ENCODE data around the gene UBAC2.

The UBAC2 gene

DNA sequence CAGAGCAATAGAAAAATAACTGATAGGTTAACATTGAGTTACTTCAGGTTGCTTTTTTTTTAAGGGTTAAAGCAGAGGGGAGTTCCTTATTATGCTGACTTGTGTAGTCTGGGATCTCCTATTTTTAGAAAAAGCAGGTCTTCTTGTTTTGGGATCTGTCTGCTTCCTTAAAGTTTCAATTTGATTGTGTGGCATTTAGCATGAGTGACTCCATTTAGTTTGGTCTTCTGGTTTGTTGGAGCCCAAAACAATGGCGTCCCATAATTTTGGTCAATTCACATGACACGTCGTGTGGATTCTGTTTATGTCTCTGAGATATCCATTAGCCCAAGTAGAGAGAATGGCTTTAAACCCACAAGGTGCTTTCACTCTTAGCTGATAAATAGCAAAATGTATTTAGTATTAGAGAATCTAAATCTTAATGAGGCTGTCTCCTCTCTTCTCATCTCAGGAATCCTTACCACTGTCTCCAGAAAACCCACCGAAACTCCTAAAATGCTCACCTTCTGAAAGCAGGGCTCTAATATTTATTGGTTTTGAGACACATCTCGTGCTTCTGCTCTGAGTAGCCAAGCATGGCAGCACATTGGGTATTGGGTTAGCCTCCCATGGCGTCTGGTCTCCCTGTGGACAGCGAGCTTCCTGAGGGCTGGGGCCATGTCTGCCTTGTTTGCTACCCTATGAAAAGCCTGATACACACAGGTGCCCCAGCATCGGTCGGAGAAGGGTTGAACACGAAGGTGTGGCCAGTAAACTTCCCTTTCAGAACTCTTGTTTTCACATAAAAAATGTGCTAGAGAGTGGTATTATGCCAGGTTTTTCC lies 173.7 kb downstream of the UBAC2 start:
- no peak overlapping the region for H3K4me3 ChIP-seq (ENCODE audit: low read length)
- no peak for TF ChIP-seq ZNF274 (IDR thresholded peaks at IDR 0.05; ENCODE audit: low read depth, low read length)

DNA sequence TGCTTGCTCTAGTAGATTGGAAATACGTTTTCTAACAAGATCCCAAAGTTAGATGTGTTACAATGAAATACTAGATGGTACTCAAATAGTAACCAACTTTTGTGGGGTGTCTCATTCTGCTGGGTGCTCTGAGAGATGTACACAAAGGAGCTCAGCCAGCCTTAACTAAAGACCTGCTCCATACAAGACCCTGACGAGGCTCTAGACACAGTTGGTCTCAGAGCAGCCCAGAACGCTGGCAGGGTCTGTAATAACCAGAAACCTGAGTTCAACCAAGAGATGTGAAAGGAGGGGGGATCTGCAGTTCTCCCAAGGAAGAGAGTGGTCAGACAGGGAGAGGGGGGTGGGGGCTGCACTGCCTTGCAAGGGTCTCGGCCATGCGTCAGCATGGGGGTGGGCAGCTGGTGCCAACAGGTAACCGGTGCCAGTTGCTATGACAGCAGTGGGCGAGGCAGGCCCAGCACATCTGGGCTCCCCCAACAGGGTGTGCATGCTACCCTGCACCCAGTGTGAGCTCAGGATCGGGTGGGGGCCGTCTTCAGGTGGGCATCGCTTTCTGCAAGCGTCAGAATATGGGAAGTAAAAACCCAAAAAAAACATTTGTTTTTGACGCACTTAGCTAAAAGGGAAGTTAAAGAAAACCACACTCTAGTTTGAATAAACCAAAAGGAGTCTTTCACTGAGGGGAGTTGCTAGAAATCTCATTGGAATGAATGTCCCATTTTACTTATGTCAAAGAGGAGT lies 174.5 kb downstream of the UBAC2 start:
- TF ChIP-seq ZNF274 (IDR thresholded peaks at IDR 0.05; ENCODE audit: low read depth, low read length) = no peak
- H3K4me3 ChIP-seq (ENCODE audit: low read length) = peak overlapping the region; percentile 2; the same call in 1 of the 2 replicates

DNA sequence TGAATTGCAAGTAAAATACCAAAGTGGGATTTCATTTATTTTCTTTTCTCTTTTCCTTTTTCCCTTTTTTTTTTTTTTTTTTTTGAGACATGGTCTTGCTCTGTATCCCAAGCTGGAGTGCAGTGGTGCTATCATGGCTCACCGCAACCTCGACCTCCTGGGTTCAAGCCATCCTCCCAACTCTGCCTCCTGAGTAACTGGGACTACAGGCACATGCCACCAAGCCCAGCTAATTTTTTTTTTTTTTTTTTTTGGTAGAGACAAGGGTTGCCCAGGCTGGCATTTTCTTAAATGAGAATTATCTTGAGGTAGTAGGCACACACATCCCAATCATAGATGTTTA lies 175.1 kb downstream of the UBAC2 start:
- TF ChIP-seq ZNF274 (IDR thresholded peaks at IDR 0.05; ENCODE audit: low read depth, low read length) = no peak
- peak overlapping the region; percentile 35; the same call in 1 of the 2 replicates for H3K4me3 ChIP-seq (ENCODE audit: low read length)

DNA sequence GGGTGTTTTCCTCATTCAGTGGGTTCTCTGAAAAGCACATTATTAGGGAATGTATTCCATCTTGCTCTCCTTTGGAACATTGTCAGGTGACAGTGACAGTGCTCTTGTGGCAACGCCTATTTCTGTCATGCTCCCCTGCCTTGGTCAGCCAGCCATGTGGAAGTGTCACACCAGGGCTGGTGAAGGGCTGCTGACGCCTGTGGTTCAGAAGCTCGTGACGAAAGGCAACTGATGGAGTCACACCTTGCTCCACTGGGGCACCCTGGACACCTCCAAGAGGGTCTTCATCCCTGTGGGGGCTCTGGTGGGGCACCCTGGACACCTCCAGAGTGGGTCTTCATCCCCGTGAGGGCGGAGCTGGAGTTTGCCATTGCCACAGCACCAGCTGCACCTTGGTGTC lies 175.5 kb downstream of the UBAC2 start:
- no peak overlapping the region for H3K4me3 ChIP-seq (ENCODE audit: low read length)
- no peak for TF ChIP-seq ZNF274 (IDR thresholded peaks at IDR 0.05; ENCODE audit: low read depth, low read length)

DNA sequence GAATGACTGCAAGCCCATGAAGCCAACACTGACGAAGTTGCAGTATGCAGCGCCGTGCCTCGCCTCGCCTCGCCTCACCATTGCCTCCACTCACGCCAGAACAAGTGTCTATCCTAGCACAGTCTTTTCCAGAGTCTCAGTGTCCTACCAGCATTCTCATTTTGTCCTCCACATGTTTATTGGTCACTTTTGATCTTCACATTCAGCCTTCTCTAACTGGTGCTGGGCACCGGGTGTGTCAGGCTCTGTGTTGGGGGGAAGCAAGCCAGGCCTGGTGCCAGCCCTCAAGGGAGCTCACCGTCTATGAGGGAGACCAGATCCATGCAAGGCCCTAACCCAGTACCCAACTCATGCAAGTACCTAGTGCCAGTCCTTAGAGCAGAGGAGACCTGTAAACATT lies 176.3 kb downstream of the UBAC2 start:
- TF ChIP-seq ZNF274 (IDR thresholded peaks at IDR 0.05; ENCODE audit: low read depth, low read length) = no peak

DNA sequence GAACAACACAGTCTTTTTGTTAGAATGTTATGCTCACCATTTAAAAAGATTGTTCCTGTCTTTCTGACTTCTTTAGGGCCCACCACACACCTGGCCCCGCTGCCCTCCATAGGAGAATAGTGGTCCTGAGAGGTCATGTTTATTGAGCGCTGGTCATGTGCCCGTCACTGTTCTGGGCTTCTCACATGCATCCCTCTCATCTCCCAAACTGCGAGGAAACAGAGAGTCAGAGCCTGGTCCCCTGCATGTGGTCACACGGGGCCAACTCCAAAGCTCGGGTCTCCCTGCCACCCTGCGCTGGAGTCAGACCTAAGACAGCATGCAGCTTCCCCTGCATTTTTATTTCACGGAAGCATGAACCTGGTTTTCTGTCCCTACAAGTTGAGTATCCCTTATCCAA lies 177.0 kb downstream of the UBAC2 start:
- H3K4me3 ChIP-seq (ENCODE audit: low read length) = no peak overlapping the region
- no peak for TF ChIP-seq ZNF274 (IDR thresholded peaks at IDR 0.05; ENCODE audit: low read depth, low read length)

More for the DNA sequence above, 176.3 kb downstream of the UBAC2 start:
- no peak overlapping the region for H3K4me3 ChIP-seq (ENCODE audit: low read length)

DNA sequence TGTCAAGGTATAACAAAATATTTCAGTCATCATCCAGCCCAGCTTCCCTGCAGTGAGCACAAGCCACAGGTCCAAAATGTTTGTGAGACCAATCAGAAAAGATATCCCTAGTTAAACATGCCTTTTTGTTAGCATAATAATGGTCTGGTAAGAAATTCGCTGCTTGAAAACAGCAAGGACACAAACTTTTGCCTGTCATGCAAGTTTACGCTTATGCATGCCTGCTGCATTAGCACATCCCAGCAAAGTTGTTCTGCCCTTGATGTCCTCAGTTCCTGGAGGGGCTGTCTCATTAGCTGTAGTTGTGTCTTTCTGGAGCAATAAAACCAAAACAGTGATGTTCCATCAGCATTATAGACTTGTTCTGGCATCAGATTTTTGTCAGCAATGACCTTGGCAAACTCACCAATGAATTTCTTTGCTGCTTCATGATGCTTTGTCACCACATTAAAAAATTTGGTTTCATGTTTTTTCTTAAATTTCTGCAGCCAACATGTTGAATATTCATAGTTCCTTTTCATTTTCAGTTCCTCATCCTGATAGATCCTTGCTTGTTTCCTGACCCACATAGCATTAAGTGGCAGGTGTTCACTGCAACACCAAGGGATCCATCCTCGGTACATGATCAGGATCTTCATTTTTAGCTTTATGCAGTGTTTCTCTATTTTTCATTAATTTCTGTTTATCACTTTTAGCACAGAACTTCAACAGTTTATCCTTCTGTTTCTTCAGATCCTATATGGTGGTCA lies 178.5 kb downstream of the UBAC2 start:
- H3K4me3 ChIP-seq (ENCODE audit: low read length) = no peak overlapping the region
- no peak for TF ChIP-seq ZNF274 (IDR thresholded peaks at IDR 0.05; ENCODE audit: low read depth, low read length)

DNA sequence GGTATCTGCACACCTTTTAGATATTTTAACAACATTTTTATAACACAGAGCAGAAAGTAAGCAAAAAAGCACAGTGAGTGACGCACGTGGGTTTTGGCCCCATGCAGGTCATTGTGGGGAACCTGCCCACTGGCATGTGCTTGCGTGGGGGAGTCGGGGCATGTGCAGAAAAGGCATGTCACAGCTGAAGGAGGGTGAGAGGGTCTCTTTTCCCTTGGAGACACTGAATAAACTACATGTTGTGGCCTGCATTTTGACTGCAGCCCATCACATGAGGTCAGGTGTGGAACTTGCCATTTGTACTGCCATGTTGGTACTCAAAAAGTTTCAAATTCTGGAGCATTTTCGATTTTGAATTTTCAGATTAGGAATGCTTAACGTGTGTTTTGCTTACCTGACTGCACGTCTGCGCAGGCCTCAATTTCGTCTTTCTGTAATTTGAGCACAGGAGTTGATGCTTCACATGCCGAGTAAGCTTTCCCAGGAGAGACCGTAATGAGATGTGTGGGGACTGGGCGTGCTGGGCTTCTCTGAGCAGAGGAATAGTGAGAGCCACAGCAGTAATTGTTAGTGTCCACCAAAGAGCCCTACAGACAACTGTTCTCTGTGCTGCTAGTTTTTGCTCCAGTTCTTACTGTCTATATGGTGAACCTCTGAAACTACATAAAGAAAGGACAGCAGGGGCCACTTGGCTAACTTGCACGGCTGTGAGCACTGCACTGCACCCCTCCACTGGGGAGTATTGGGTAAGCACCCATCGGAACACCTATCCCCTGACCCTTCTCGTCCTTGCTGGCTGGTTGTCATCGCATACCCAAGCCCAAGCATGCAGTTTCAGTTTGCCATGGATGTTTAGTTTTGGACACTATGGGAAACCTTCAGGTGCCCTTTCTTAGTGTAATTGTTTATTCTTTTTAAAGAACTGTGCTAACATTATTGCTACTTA lies 179.5 kb downstream of the UBAC2 start:
- no peak overlapping the region for H3K4me3 ChIP-seq (ENCODE audit: low read length)
- TF ChIP-seq ZNF274 (IDR thresholded peaks at IDR 0.05; ENCODE audit: low read depth, low read length) = no peak

DNA sequence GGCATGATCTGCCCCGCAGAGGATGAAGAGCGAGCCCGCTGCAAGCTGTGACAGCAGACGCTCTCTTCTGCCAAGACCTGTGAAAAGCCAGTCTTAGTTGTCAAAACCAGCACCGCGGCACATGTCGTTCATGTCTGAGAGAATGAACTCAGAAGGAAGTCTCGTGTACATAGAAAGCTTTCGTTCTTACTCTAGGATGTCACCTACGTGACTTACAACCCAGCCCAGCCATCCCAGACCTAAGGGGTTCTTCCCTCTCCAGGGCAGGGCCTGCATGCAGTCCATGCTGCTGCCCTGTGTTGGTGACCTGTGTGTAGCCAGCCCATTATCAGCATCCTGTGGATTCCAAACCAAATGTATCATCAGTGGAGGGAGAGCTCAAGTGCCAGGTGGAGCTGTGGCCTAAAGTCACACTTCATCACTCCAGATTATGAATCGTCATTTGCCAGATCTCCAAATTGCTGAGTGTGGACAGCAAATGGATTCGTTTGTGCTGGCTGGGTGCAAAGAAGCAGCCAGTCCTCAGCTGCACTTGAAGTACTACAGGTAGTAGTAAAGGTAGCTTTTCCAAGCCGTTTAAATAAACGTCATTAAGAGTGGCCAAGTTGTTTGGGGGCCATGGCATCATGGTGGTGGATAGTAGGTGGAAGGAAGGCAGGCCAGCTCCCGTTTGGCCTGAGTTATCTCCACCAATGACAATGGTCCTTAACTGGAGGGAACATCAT lies 180.4 kb downstream of the UBAC2 start:
- H3K4me3 ChIP-seq (ENCODE audit: low read length) = no peak overlapping the region
- TF ChIP-seq ZNF274 (IDR thresholded peaks at IDR 0.05; ENCODE audit: low read depth, low read length) = no peak

DNA sequence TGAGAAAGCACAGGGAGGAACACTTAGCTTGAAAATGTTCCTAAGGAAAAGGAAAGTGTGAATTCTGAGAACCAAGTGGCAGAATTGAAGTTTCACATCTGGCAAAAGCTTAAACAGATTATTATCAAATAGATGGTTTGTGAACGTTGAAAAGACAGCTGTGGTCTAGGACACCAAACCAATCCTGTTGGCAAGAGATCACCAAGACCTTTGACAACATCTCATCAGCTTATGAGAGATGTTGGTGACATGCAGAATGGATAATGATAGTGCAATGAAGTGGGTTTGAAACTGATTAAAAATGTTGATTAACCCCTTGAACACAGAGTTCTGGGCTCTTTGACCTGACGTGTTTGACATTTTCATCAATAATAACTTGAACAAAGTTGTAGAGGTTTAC lies 181.1 kb downstream of the UBAC2 start:
- no peak for TF ChIP-seq ZNF274 (IDR thresholded peaks at IDR 0.05; ENCODE audit: low read depth, low read length)
- H3K4me3 ChIP-seq (ENCODE audit: low read length) = no peak overlapping the region

DNA sequence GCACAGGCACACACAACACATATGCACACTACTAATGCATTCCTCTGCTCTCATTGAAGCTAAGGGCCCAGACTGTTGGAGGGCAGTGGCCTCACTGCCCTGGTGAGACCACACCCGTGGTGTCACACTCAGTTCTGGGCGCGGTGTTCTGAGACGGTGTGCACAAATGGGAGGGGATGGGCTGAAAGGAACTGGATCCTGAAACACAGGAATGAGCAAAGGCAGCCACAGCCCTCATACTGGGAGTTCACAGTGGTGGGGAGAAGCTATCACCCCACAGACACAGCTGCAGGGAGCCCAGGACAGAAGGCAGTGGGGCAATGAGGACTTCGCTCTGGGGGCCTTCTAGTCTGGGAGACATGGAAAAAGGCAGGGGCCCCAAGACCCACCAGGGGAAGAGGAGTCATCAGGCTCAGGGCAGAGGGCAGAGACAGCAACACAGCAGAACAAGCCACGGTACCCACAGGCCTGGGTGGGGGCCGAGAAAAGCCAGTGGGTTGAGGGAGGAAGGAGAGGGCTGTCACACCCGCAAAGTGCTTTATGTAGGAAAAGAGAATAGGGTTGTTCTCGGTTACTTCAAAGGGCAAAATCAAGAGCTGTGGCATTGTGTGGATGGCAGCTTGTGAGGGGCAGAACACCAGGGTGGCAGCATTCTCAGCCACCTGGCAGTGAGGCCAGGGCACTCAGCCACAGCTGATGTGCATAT lies 181.9 kb downstream of the UBAC2 start:
- H3K4me3 ChIP-seq (ENCODE audit: low read length) = no peak overlapping the region
- no peak for TF ChIP-seq ZNF274 (IDR thresholded peaks at IDR 0.05; ENCODE audit: low read depth, low read length)

DNA sequence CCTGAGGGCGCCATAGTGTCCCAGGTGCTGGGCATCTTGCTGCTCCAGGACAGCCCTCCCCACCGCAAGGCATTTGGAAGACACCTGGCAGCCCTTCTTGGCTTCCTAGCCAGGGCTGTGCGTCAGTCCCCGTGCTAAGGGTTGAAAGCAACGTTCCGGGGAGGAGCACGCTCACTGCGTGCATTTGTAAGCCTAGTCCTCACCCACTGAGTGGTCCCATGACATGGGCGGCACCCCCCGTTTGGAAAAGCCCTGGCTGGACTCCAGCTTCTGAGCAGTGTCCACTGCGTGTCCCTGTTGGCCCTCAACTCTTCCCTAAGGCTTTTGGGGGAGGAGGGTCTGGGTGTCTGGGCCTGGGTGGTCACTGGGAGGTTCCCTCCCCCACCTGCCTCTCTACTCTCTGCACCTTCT lies 182.9 kb downstream of the UBAC2 start:
- TF ChIP-seq ZNF274 (IDR thresholded peaks at IDR 0.05; ENCODE audit: low read depth, low read length) = no peak
- no peak overlapping the region for H3K4me3 ChIP-seq (ENCODE audit: low read length)
